Adrenal gland (tissue), 12 donors: ENCODE data around the gene ATRIP. TPM values are rescaled to one million over a fixed set of nuclear protein-coding genes. Genes with fewer than 3 reads are reported as not detected.
"Not testable (repeated sequence)": the region's sequence is repeated elsewhere in the genome, so short reads cannot be mapped to it uniquely, and the experiment has no call there.

Source experiments
- DNase-seq, 7 donors: peaks; one replicate each; pipeline ENCODE4 v3.0.0-alpha.2; 2019 to 2020
- H3K27ac ChIP-seq, 5 donors: fragments of 200-600 bp; sonication (generic) in 4 of 5; 1 replicate in 3 of 5; 2 replicates in 2 of 5; pipeline versions ENCODE4 v1.5.1 to v1.8.0; 2016 to 2020; ENCODE audit warnings: mild to moderate bottlenecking in 1 of 5
- H3K27me3 ChIP-seq: fragments of 200-600 bp; 2 replicates; pipeline ENCODE4 v1.8.0; 2021
- H3K36me3 ChIP-seq, 2 donors: fragments of 200-600 bp; replicated peaks in 1 of 2; 1 replicate in 1 of 2; 2 replicates in 1 of 2; pipeline versions ENCODE4 v1.5.1 to v1.8.0; 2018 to 2022
- H3K4me1 ChIP-seq, 2 donors: fragments of 200-600 bp; replicated peaks in 1 of 2; 1 replicate in 1 of 2; 2 replicates in 1 of 2; pipeline versions ENCODE4 v1.5.1 to v1.8.0; 2018 to 2021
- H3K4me3 ChIP-seq, 4 donors: fragments of 200-600 bp; sonication (generic) in 3 of 4; one replicate each; pipeline ENCODE4 v1.5.1; 2016 to 2018
- H3K9me3 ChIP-seq, 3 donors: fragments of 200-600 bp; sonication (generic) in 1 of 3; replicated peaks in 1 of 3; 1 replicate in 2 of 3; 2 replicates in 1 of 3; pipeline versions ENCODE4 v1.5.1 to v1.8.0; 2016 to 2021
- CTCF ChIP-seq, 6 experiments: fragments of 450-650 bp in 4 of 6; fragments of 200-600 bp in 2 of 6; sonication (generic) in 1 of 6; IDR thresholded peaks; 1 replicate in 5 of 6; 2 replicates in 1 of 6; pipeline versions ENCODE4 v1.5.1 to v1.8.0; 2016 to 2021; ENCODE audit warnings: antibody characterized with exemption in 6 of 6, mild to moderate bottlenecking in 2 of 6, moderate library complexity in 1 of 6
- POLR2A ChIP-seq, 2 donors: fragments of 450-650 bp; IDR thresholded peaks; one replicate each; pipeline ENCODE4 v1.6.1; 2017; ENCODE audit warnings: antibody characterized with exemption in 2 of 2, mild to moderate bottlenecking in 2 of 2, moderate library complexity in 1 of 2
- WGBS, 4 donors: extraction: QIAGEN DNeasy Blood & Tissue Kit in 2 of 4; methylation state at CpG; one replicate each; pipeline versions ENCODE4 v1.1.5 to v1.1.7; 2013 to 2017; 5-methylcytosine and 5-hydroxymethylcytosine counted together
- intact Hi-C, 2 donors: fragments of 100-400 bp; cut with DNase I; formaldehyde crosslinking; loops; one replicate each; pipeline versions ENCODE4 v1.14.1 to v1.15.0; 2022 to 2023
- polyA plus RNA-seq, 3 donors: library from polyadenylated mRNA; stranded (reverse); fragments of 200-250 nt in 2 of 3; fragments of 350-450 nt in 1 of 3; fragmentation: Illumina TruSeq in 1 of 3; extraction: RNeasy Lipid Tissue Mini Kit (QIAGEN cat#74804) in 1 of 3; gene quantifications; one replicate each; pipeline ENCODE4 v1.2.3, GENCODE V29; 2013 to 2014
- total RNA-seq, 9 donors: library from RNA; depleted of rRNA in 4 of 9; stranded (reverse); fragments of >200 nt in 4 of 9; fragments of 120-200 nt in 1 of 9; fragmentation: NEBNext Ultra II Directional in 1 of 9; extraction: Animal tissue kit (Norgen Biotek cat#: 25700) in 1 of 9; gene quantifications; one replicate each; pipeline versions ENCODE4 v1.1.0 to v1.2.4, GENCODE V29; 2013 to 2023
- donor health status: healthy with polysubstance abuse.
- donor health status: Bipolar disorder and iron deficiency.
- donor health status: DM: yes; HTN: yes; CAD: no.
- donor health status: DM: no; HTN: no; CAD: no.
- donor health status: DM: no; HTN: no; CAD: no.
- donor health status: DM: yes; HTN: yes; CAD: no.

The ATRIP gene
- total and polyA plus RNA-seq, 12 donors: 5.1 to 15.9 (median 6.8) TPM

GRCh38 chr3:48470286-48470685 lies 23.7 kb downstream of the ATRIP start:
- H3K36me3 ChIP-seq: peaks cover 0 to 25% of the 10 kb centered on the region in 2 donors
- TF ChIP-seq POLR2A (IDR thresholded peaks at IDR 0.05) (no peak), CTCF (IDR thresholded peaks at IDR 0.05) (no peak)
- peak in 1 of 7 donors; percentile 51 for DNase-seq
- H3K27ac ChIP-seq: peak overlapping the region in 2 of 5 donors; percentile 44 to 98
- H3K4me1 ChIP-seq: peaks cover 41 to 77% of the 10 kb centered on the region in 2 donors
- intact Hi-C loops: no loop called here
- no peaks in the 10 kb centered on the region for H3K27me3 ChIP-seq
- H3K4me3 ChIP-seq: no peak overlapping the region
- no peaks in the 10 kb centered on the region for H3K9me3 ChIP-seq
- WGBS, 4 donors: 17 to 40% (median 33%) methylated on average over 1 of the region's 1 CpG; no CpG with 5 or more reads in 1 of the 4 donors

GRCh38 chr3:48472673-48472922 lies 26.1 kb downstream of the ATRIP start:
- H3K27ac ChIP-seq: peak overlapping the region; percentile 79 to 100 (median 95)

GRCh38 chr3:48472923-48473616 lies 26.5 kb downstream of the ATRIP start:
- H3K9me3 ChIP-seq: no peaks in the 10 kb centered on the region
- 3 to 4% (median 3%) methylated on average over 7 to 17 of the region's 17 CpGs for WGBS, 4 donors
- intact Hi-C loops: no loop called here
- peak; percentile 90 to 96 (median 94) for DNase-seq
- H3K27me3 ChIP-seq: no peaks in the 10 kb centered on the region
- peak overlapping the region; percentile 79 to 100 (median 95) for H3K27ac ChIP-seq
- peak overlapping the region; percentile 7 to 87 (median 76) for H3K4me3 ChIP-seq
- H3K36me3 ChIP-seq: peaks cover 0 to 17% of the 10 kb centered on the region in 2 donors
- peaks cover 18 to 57% of the 10 kb centered on the region in 2 donors for H3K4me1 ChIP-seq
- TF ChIP-seq CTCF (IDR thresholded peaks at IDR 0.05) (peak; percentile 11 to 58 (median 42)), POLR2A (IDR thresholded peaks at IDR 0.05) (peak; percentile 40 to 82)

More at GRCh38 chr3:48472673-48472922, 26.1 kb downstream of the ATRIP start:
- DNase-seq: no peak
- intact Hi-C loops: no loop called here
- no peaks in the 10 kb centered on the region for H3K9me3 ChIP-seq
- WGBS, 4 donors: 0 to 4% (median 1%) methylated on average over 4 to 5 of the region's 5 CpGs
- H3K4me3 ChIP-seq: peak overlapping the region; percentile 7 to 87 (median 76)
- peaks cover 0 to 21% of the 10 kb centered on the region in 2 donors for H3K36me3 ChIP-seq
- peaks cover 21 to 62% of the 10 kb centered on the region in 2 donors for H3K4me1 ChIP-seq
- no peaks in the 10 kb centered on the region for H3K27me3 ChIP-seq
- TF ChIP-seq CTCF (IDR thresholded peaks at IDR 0.05) (no peak), POLR2A (IDR thresholded peaks at IDR 0.05) (no peak)

GRCh38 chr3:48473617-48473952 lies 27.0 kb downstream of the ATRIP start:
- no peak overlapping the region for H3K4me3 ChIP-seq
- 71 to 81% (median 76%) methylated on average over 5 of the region's 5 CpGs for WGBS, 4 donors
- peak overlapping the region; percentile 79 to 100 (median 95) for H3K27ac ChIP-seq
- intact Hi-C loops: no loop called here
- no peaks in the 10 kb centered on the region for H3K9me3 ChIP-seq
- H3K36me3 ChIP-seq: peaks cover 0 to 11% of the 10 kb centered on the region in 2 donors
- DNase-seq: no peak
- H3K4me1 ChIP-seq: peaks cover 18 to 52% of the 10 kb centered on the region in 2 donors
- no peaks in the 10 kb centered on the region for H3K27me3 ChIP-seq
- TF ChIP-seq POLR2A (IDR thresholded peaks at IDR 0.05) (no peak), CTCF (IDR thresholded peaks at IDR 0.05) (no peak)

- H3K27me3 ChIP-seq, H3K9me3 ChIP-seq, intact Hi-C loops, H3K4me3 ChIP-seq, DNase-seq, H3K36me3 ChIP-seq: not testable (repeated sequence)
- peaks cover 18 to 47% of the 10 kb centered on the region in 2 donors for H3K4me1 ChIP-seq
- WGBS, 4 donors: 92 to 97% (median 93%) methylated on average over 4 of the region's 4 CpGs
- peak overlapping the region in 1 of 5 donors; percentile 93 for H3K27ac ChIP-seq
Measured at GRCh38 chr3:48474031-48474430, 27.5 kb downstream of the ATRIP start.
